Fibroblast of pulmonary artery (primary cell): Measurements from ENCODE around the gene UNC80.
"Not testable (repeated sequence)": the region's sequence is repeated elsewhere in the genome, so short reads cannot be mapped to it uniquely, and the experiment has no call there.

Experiments
- DNase-seq: peaks from one replicate; pipeline ENCODE4 v3.0.0-alpha.2; 2010; ENCODE audit warnings: low read depth
- H3K4me3 ChIP-seq: replicated peaks from 2 replicates; pipeline ENCODE4 v1.5.1; 2011; ENCODE audit warnings: low read depth, mild to moderate bottlenecking, control low read depth, low read length, moderate library complexity
- TF ChIP-seq, protein P1 (sequence below): IDR thresholded peaks from 2 replicates; pipeline ENCODE4 v1.5.1; 2011; ENCODE audit warnings: mild to moderate bottlenecking, control low read depth, low read length, inconsistent platforms; ENCODE audit errors: missing control alignments

Gene UNC80

DNA sequence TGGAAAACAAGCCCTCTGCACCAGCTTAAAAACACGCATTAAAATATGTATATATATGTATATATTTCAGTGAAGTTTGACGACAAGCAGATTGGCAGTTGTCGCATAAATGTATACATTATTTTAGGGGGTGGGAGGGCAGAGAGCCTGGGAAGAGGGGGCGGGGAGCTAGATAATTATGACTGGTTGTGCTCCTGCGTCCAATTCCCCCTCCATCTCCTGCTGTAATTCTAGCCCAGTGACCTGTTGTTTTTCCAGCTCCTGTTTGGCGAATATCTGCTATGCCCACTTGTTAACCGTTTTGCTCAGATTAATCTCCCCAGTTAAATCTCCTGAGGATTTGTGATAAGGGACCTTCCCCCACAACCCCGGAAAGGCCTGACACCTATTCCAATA, 656 bp downstream of the UNC80 start:
- no peak overlapping the region for H3K4me3 ChIP-seq
- TF ChIP-seq, protein P1, sequence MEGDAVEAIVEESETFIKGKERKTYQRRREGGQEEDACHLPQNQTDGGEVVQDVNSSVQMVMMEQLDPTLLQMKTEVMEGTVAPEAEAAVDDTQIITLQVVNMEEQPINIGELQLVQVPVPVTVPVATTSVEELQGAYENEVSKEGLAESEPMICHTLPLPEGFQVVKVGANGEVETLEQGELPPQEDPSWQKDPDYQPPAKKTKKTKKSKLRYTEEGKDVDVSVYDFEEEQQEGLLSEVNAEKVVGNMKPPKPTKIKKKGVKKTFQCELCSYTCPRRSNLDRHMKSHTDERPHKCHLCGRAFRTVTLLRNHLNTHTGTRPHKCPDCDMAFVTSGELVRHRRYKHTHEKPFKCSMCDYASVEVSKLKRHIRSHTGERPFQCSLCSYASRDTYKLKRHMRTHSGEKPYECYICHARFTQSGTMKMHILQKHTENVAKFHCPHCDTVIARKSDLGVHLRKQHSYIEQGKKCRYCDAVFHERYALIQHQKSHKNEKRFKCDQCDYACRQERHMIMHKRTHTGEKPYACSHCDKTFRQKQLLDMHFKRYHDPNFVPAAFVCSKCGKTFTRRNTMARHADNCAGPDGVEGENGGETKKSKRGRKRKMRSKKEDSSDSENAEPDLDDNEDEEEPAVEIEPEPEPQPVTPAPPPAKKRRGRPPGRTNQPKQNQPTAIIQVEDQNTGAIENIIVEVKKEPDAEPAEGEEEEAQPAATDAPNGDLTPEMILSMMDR, result no peak
- no peak for DNase-seq

GRCh38 chr2:209773377-209773776, 1.7 kb downstream of the UNC80 start:
- TF ChIP-seq, protein P1, result no peak
- no peak for DNase-seq
- no peak overlapping the region for H3K4me3 ChIP-seq

DNA sequence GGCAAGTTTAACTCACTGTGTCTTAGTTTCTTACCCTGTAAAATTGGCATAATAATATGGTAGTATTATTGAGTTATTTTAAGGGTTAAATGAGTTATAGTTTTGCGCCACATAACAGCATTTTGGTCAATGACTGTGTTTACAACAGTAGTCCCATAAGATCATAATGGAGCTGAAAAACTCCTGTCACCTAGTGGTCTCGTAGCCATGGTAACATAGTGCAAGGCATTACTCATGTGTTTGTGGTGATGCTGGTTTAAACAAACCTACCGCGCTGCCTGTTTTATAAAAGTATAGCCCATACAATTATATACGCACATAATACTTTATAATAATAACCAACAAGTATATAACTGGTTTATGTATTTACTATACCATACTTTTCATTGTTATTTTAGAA, 15.8 kb downstream of the UNC80 start:
- TF ChIP-seq, protein P1, result no peak
- no peak overlapping the region for H3K4me3 ChIP-seq
- DNase-seq, result no peak

DNA sequence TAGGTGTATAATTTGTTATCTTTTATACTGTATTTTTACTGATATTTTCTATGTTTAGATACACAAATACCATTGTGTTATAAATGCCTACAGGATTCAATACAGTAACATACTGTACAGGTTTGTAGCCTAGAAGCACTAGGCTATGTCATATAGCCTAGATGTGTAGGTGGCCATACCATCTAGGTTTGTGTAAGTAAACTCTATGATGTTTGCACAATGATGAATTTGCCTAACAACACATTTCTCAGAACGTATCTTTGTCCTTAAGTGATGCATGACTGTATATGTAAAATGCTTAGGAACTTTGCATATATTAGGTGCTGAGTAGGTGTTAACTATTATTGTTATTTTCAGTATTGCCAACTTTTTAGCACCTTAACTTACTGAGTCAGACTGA, 17.3 kb downstream of the UNC80 start:
- H3K4me3 ChIP-seq, result no peak overlapping the region
- TF ChIP-seq, protein P1, result no peak
- DNase-seq, result no peak

- no peak overlapping the region for H3K4me3 ChIP-seq
- no peak for DNase-seq
- TF ChIP-seq, protein P1, result no peak
These were observed 18.6 kb downstream of the UNC80 start for GRCh38 chr2:209790066-209790728.

GRCh38 chr2:209791151-209791550, 19.5 kb downstream of the UNC80 start:
- TF ChIP-seq, protein P1, result no peak
- DNase-seq, result no peak
- no peak overlapping the region for H3K4me3 ChIP-seq

- DNase-seq, H3K4me3 ChIP-seq: not testable (repeated sequence)
These were observed 23.8 kb downstream of the UNC80 start for GRCh38 chr2:209795425-209795824.
